HL-60 (cell line): ENCODE measurements around the gene TMEM39B.

Experiments
- CTCF ChIP-seq: IDR thresholded peaks from one replicate; pipeline ENCODE4 v1.5.1; 2011; ENCODE audit warnings: low read length, control low read depth, inconsistent platforms; ENCODE audit not compliant: insufficient read depth
- GABPA ChIP-seq: IDR thresholded peaks from 2 replicates; pipeline ENCODE4 v1.6.1; 2012; ENCODE audit warnings: low read depth
- POLR2AphosphoS5 ChIP-seq: IDR thresholded peaks from 2 replicates; pipeline ENCODE4 v1.6.1; 2012; ENCODE audit warnings: low read depth
- TF ChIP-seq, protein P1 (sequence below): IDR thresholded peaks from 2 replicates; pipeline ENCODE4 v1.6.1; 2012; ENCODE audit warnings: low read depth; ENCODE audit not compliant: insufficient replicate concordance

- TF ChIP-seq CTCF (peak; percentile 13), GABPA (no peak), POLR2AphosphoS5 (peak; percentile 44; the same call in 1 of the 2 replicates)
- TF ChIP-seq, protein P1, sequence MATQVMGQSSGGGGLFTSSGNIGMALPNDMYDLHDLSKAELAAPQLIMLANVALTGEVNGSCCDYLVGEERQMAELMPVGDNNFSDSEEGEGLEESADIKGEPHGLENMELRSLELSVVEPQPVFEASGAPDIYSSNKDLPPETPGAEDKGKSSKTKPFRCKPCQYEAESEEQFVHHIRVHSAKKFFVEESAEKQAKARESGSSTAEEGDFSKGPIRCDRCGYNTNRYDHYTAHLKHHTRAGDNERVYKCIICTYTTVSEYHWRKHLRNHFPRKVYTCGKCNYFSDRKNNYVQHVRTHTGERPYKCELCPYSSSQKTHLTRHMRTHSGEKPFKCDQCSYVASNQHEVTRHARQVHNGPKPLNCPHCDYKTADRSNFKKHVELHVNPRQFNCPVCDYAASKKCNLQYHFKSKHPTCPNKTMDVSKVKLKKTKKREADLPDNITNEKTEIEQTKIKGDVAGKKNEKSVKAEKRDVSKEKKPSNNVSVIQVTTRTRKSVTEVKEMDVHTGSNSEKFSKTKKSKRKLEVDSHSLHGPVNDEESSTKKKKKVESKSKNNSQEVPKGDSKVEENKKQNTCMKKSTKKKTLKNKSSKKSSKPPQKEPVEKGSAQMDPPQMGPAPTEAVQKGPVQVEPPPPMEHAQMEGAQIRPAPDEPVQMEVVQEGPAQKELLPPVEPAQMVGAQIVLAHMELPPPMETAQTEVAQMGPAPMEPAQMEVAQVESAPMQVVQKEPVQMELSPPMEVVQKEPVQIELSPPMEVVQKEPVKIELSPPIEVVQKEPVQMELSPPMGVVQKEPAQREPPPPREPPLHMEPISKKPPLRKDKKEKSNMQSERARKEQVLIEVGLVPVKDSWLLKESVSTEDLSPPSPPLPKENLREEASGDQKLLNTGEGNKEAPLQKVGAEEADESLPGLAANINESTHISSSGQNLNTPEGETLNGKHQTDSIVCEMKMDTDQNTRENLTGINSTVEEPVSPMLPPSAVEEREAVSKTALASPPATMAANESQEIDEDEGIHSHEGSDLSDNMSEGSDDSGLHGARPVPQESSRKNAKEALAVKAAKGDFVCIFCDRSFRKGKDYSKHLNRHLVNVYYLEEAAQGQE = no peak
These were observed 9.5 kb upstream of the TMEM39B start for GRCh38 chr1:32063261-32063681.
